ENCODE data around the gene NMT2. TPM values are rescaled to one million over a fixed set of nuclear protein-coding genes. Genes with fewer than 3 reads are reported as not detected.

NMT2 gene
- total RNA-seq, 2 experiments from 2014 or later: 45.1 to 45.5 TPM

GRCh38 chr10:15124908-15125307 lies 43.6 kb downstream of the NMT2 start:
- POLR2A ChIA-PET: interaction anchor here (1.0 to 5.1 kb wide), 6 partner anchors 17 to 246 kb away, joined by 3 to 39 read pairs (median 4); partner anchors contain the start of genes NMT2, RPP38 and SUV39H2
- Mint-ChIP-seq H3K27ac (peak overlapping the region; percentile 82), H3K9me3 (no peaks in the 10 kb centered on the region), H3K27me3 (no peaks in the 10 kb centered on the region), H3K4me3 (no peak overlapping the region), H3K36me3 (ENCODE audit: low read depth) (peaks cover 66% of the 10 kb centered on the region), H3K4me1 (peaks cover 42% of the 10 kb centered on the region)
- CTCF ChIA-PET: interaction anchor here (0.7 to 2.5 kb wide), 6 partner anchors 18 to 96 kb away, joined by 3 to 10 read pairs (median 3); partner anchors contain the start of gene NMT2
- DNase-seq: no peak

- Mint-ChIP-seq H3K4me3 (no peak overlapping the region), H3K9me3 (no peaks in the 10 kb centered on the region), H3K4me1 (peaks cover 47% of the 10 kb centered on the region), H3K36me3 (ENCODE audit: low read depth) (peaks cover 61% of the 10 kb centered on the region), H3K27ac (peak overlapping the region; percentile 82), H3K27me3 (no peaks in the 10 kb centered on the region)
- DNase-seq: no peak
- POLR2A ChIA-PET: interaction anchor here (0.7 to 5.1 kb wide), 13 partner anchors 9 to 939 kb away, joined by 3 to 39 read pairs (median 3); partner anchors contain the start of genes CDNF, DCLRE1C, HSPA14 and MSANTD7
- CTCF ChIA-PET: interaction anchor here (0.7 to 2.5 kb wide), 8 partner anchors 18 to 247 kb away, joined by 3 to 10 read pairs (median 4); partner anchors contain the start of genes DCLRE1C, FAM171A1 and NMT2
These were observed 44.3 kb downstream of the NMT2 start for GRCh38 chr10:15124190-15124589.

- POLR2A ChIA-PET: interaction anchor here (0.7 to 5.1 kb wide), 14 partner anchors 8 to 938 kb away, joined by 3 to 39 read pairs (median 3); partner anchors contain the start of genes CDNF, DCLRE1C, HSPA14 and MSANTD7
- Mint-ChIP-seq H3K27ac (peak overlapping the region; percentile 82), H3K36me3 (ENCODE audit: low read depth) (peaks cover 57% of the 10 kb centered on the region), H3K27me3 (no peaks in the 10 kb centered on the region), H3K4me1 (peaks cover 51% of the 10 kb centered on the region), H3K9me3 (no peaks in the 10 kb centered on the region), H3K4me3 (no peak overlapping the region)
- no peak for DNase-seq
- CTCF ChIA-PET: interaction anchor here (0.7 to 2.5 kb wide), 9 partner anchors 17 to 247 kb away, joined by 3 to 10 read pairs (median 4); partner anchors contain the start of genes DCLRE1C, FAM171A1 and NMT2
These were observed 44.7 kb downstream of the NMT2 start for GRCh38 chr10:15123749-15124184.

- no peak for DNase-seq
- CTCF ChIA-PET: interaction anchor here (1.0 to 2.4 kb wide), 5 partner anchors 16 to 248 kb away, joined by 3 to 9 read pairs (median 7); partner anchors contain the start of genes FAM171A1 and NMT2
- no peaks in the 10 kb centered on the region for H3K27me3 Mint-ChIP-seq
- peak overlapping the region; percentile 35 for H3K4me3 Mint-ChIP-seq
- peaks cover 56% of the 10 kb centered on the region for H3K4me1 Mint-ChIP-seq
- peak overlapping the region; percentile 82 for H3K27ac Mint-ChIP-seq
- no peaks in the 10 kb centered on the region for H3K9me3 Mint-ChIP-seq
- peaks cover 45% of the 10 kb centered on the region for H3K36me3 Mint-ChIP-seq (ENCODE audit: low read depth)
- POLR2A ChIA-PET: interaction anchor here (0.6 to 5.1 kb wide), 8 partner anchors 9 to 51 kb away, joined by 3 to 39 read pairs (median 3); partner anchors contain the start of genes NMT2 and RPP38
These were observed 45.9 kb downstream of the NMT2 start for GRCh38 chr10:15122477-15123030.

- CTCF ChIA-PET: interaction anchor here (1.0 to 2.4 kb wide), 4 partner anchors 15 to 89 kb away, joined by 3 to 9 read pairs (median 8); partner anchors contain the start of gene NMT2
- no peak for DNase-seq
- Mint-ChIP-seq H3K4me1 (peaks cover 56% of the 10 kb centered on the region), H3K4me3 (no peak overlapping the region), H3K27me3 (no peaks in the 10 kb centered on the region), H3K27ac (peak overlapping the region; percentile 82), H3K36me3 (ENCODE audit: low read depth) (peaks cover 43% of the 10 kb centered on the region), H3K9me3 (no peaks in the 10 kb centered on the region)
- POLR2A ChIA-PET: interaction anchor here (1.1 to 5.1 kb wide), 3 partner anchors 22 to 47 kb away, joined by 3 to 39 read pairs (median 3); partner anchors contain the start of genes NMT2 and RPP38
These were observed 46.8 kb downstream of the NMT2 start for GRCh38 chr10:15121707-15122106.

- H3K4me3 Mint-ChIP-seq: no peak overlapping the region
- no peaks in the 10 kb centered on the region for H3K27me3 Mint-ChIP-seq
- no peaks in the 10 kb centered on the region for H3K9me3 Mint-ChIP-seq
- no peak for DNase-seq
- no peak overlapping the region for H3K27ac Mint-ChIP-seq
- peaks cover 50% of the 10 kb centered on the region for H3K4me1 Mint-ChIP-seq
- peaks cover 32% of the 10 kb centered on the region for H3K36me3 Mint-ChIP-seq (ENCODE audit: low read depth)
- ChIA-PET POLR2A (no interaction called here), CTCF (interaction anchor here (2.1 kb wide), 1 partner anchor 14 kb away, joined by 7 read pairs; no protein-coding TSS in a partner anchor)
These were observed 48.0 kb downstream of the NMT2 start for GRCh38 chr10:15120523-15120922.

- Mint-ChIP-seq H3K4me3 (no peak overlapping the region), H3K4me1 (peaks cover 31% of the 10 kb centered on the region), H3K27ac (no peak overlapping the region), H3K9me3 (no peaks in the 10 kb centered on the region), H3K36me3 (ENCODE audit: low read depth) (peaks cover 24% of the 10 kb centered on the region), H3K27me3 (no peaks in the 10 kb centered on the region)
- DNase-seq: no peak
- POLR2A ChIA-PET: no interaction called here
- CTCF ChIA-PET: interaction anchor here (1.2 kb wide), 1 partner anchor 12 kb away, joined by 4 read pairs; no protein-coding TSS in a partner anchor
These were observed 49.9 kb downstream of the NMT2 start for GRCh38 chr10:15118615-15119014.

- ChIA-PET CTCF (interaction anchor here (1.2 kb wide), 1 partner anchor 10 kb away, joined by 3 read pairs; no protein-coding TSS in a partner anchor), POLR2A (interaction anchor here (1.7 kb wide), 1 partner anchor 7 kb away, joined by 4 read pairs; no protein-coding TSS in a partner anchor)
- DNase-seq: no peak
- Mint-ChIP-seq H3K9me3 (no peaks in the 10 kb centered on the region), H3K4me3 (no peak overlapping the region), H3K27me3 (no peaks in the 10 kb centered on the region), H3K4me1 (peaks cover 17% of the 10 kb centered on the region), H3K27ac (no peak overlapping the region), H3K36me3 (ENCODE audit: low read depth) (peaks cover 17% of the 10 kb centered on the region)
These were observed 52.3 kb downstream of the NMT2 start for GRCh38 chr10:15116225-15116624.

GRCh38 chr10:15113766-15114165 lies 54.7 kb downstream of the NMT2 start:
- no peak overlapping the region for H3K27ac Mint-ChIP-seq
- no peaks in the 10 kb centered on the region for H3K27me3 Mint-ChIP-seq
- POLR2A ChIA-PET: no interaction called here
- peaks cover 23% of the 10 kb centered on the region for H3K36me3 Mint-ChIP-seq (ENCODE audit: low read depth)
- CTCF ChIA-PET: interaction anchor here (0.7 to 1.6 kb wide), 3 partner anchors 9 to 285 kb away, joined by 3 to 11 read pairs (median 6); no protein-coding TSS in a partner anchor
- H3K4me1 Mint-ChIP-seq: peaks cover 8% of the 10 kb centered on the region
- no peaks in the 10 kb centered on the region for H3K9me3 Mint-ChIP-seq
- H3K4me3 Mint-ChIP-seq: no peak overlapping the region
- no peak for DNase-seq

- no peak for DNase-seq
- Mint-ChIP-seq H3K27ac (no peak overlapping the region), H3K36me3 (ENCODE audit: low read depth) (peaks cover 32% of the 10 kb centered on the region), H3K9me3 (no peaks in the 10 kb centered on the region), H3K4me1 (peaks cover 3% of the 10 kb centered on the region), H3K4me3 (no peak overlapping the region), H3K27me3 (no peaks in the 10 kb centered on the region)
- CTCF ChIA-PET: no interaction called here
- POLR2A ChIA-PET: interaction anchor here (1.6 kb wide), 1 partner anchor 10 kb away, joined by 3 read pairs; no protein-coding TSS in a partner anchor
These were observed 55.8 kb downstream of the NMT2 start for GRCh38 chr10:15112657-15113056.

- DNase-seq: peak; percentile 72
- no peak overlapping the region for H3K4me3 Mint-ChIP-seq
- peak overlapping the region; percentile 30 for H3K27ac Mint-ChIP-seq
- H3K27me3 Mint-ChIP-seq: no peaks in the 10 kb centered on the region
- CTCF ChIA-PET: interaction anchor here (0.6 to 2.1 kb wide), 18 partner anchors 9 to 609 kb away, joined by 3 to 17 read pairs (median 4); partner anchors contain the start of genes MEIG1, NMT2 and RPP38
- H3K9me3 Mint-ChIP-seq: no peaks in the 10 kb centered on the region
- peaks cover 7% of the 10 kb centered on the region for H3K4me1 Mint-ChIP-seq
- POLR2A ChIA-PET: interaction anchor here (0.7 to 1.0 kb wide), 5 partner anchors 9 to 207 kb away, joined by 3 to 6 read pairs (median 3); partner anchors contain the start of gene RPP38
- H3K36me3 Mint-ChIP-seq (ENCODE audit: low read depth): peaks cover 54% of the 10 kb centered on the region
These were observed 62.0 kb downstream of the NMT2 start for GRCh38 chr10:15106352-15107013.

GRCh38 chr10:15103513-15103912 lies 65.0 kb downstream of the NMT2 start:
- Mint-ChIP-seq H3K4me1 (peaks cover 22% of the 10 kb centered on the region), H3K36me3 (ENCODE audit: low read depth) (peaks cover 61% of the 10 kb centered on the region), H3K27ac (no peak overlapping the region), H3K9me3 (no peaks in the 10 kb centered on the region), H3K4me3 (no peak overlapping the region), H3K27me3 (no peaks in the 10 kb centered on the region)
- POLR2A ChIA-PET: no interaction called here
- CTCF ChIA-PET: interaction anchor here (1.2 kb wide), 1 partner anchor 14 kb away, joined by 4 read pairs; no protein-coding TSS in a partner anchor
- no peak for DNase-seq

All from activated CD4-positive, alpha-beta memory T cell treated with anti-CD3 and anti-CD28 coated beads, Interleukin-2, amount 10 ng/mL, durations not matched to agents 7 days and 5 days (primary cell).